Sigmoid colon (tissue), 4 donors: Measurements from ENCODE around the gene FBP1.

Experiments used
- CTCF ChIP-seq, 4 experiments: fragments of 450-650 bp in 3 of 4; fragments of 200-600 bp in 1 of 4; IDR thresholded peaks; one replicate each; pipeline ENCODE4 v1.5.1; 2016 to 2019; ENCODE audit warnings: antibody characterized with exemption in 4 of 4, mild to moderate bottlenecking in 3 of 4, moderate library complexity in 2 of 4
- EP300 ChIP-seq, 4 donors: sonication (generic); formaldehyde crosslinking; IDR thresholded peaks; one replicate each; pipeline ENCODE4 v1.6.1; 2017; ENCODE audit warnings: antibody characterized with exemption in 4 of 4
- POLR2A ChIP-seq, 2 donors: fragments of 450-650 bp; IDR thresholded peaks; one replicate each; pipeline ENCODE4 v1.6.1; 2016; ENCODE audit warnings: antibody characterized with exemption in 2 of 2, mild to moderate bottlenecking in 2 of 2, moderate library complexity in 2 of 2
- POLR2AphosphoS5 ChIP-seq, 4 donors: sonication (generic); formaldehyde crosslinking; IDR thresholded peaks; one replicate each; pipeline ENCODE4 v1.6.1; 2017; ENCODE audit warnings: antibody characterized with exemption in 4 of 4

- no peak for TF ChIP-seq POLR2AphosphoS5 (IDR thresholded peaks at IDR 0.05)
- no peak for TF ChIP-seq CTCF (IDR thresholded peaks at IDR 0.05)
- no peak for TF ChIP-seq POLR2A (IDR thresholded peaks at IDR 0.05)
- no peak for TF ChIP-seq EP300 (IDR thresholded peaks at IDR 0.05)
These were observed 5.2 kb upstream of the FBP1 start for GRCh38 chr9:94644543-94644942.
